H1 (cell line): ENCODE measurements around the gene KCNMB2. TPM values are rescaled to one million over a fixed set of nuclear protein-coding genes. Genes with fewer than 3 reads are reported as not detected.

ENCODE experiments used
- MAX ChIP-seq: IDR thresholded peaks from 2 replicates; pipeline ENCODE4 v1.6.1; 2012; ENCODE audit warnings: inconsistent platforms
- NANOG ChIP-seq: IDR thresholded peaks from 2 replicates; pipeline ENCODE4 v1.6.1; 2011; ENCODE audit warnings: low read length, low read depth, mild to moderate bottlenecking, inconsistent platforms; ENCODE audit not compliant: insufficient read depth, poor library complexity, severe bottlenecking
- polyA plus RNA-seq, 7 experiments: library from polyadenylated mRNA; depleted of rRNA in 3 of 7; stranded (reverse) in 5 of 7; unstranded in 2 of 7; fragments of >200 nt in 5 of 7; fragments of 200-250 nt in 2 of 7; gene quantifications; 1 replicate in 5 of 7; 2 replicates in 1 of 7; 4 replicates in 1 of 7; pipeline versions ENCODE4 v1.2.1 to v1.2.3, GENCODE V29; 2011 to 2013; ENCODE audit warnings: missing spikeins in 2 of 7, mixed read lengths in 2 of 7
- total RNA-seq: library from RNA; stranded (reverse); fragmentation: NEBNext Ultra II Directional; extraction: Animal tissue kit (Norgen Biotek cat#: 25700); gene quantifications from 2 replicates; pipeline ENCODE4 v1.2.1, GENCODE V29; 2021

The KCNMB2 gene
- total and polyA plus RNA-seq, 2 of the 8 experiments (the other 6 are each of a cell fraction or from before 2014, with no cell fraction given) = not detected

DNA sequence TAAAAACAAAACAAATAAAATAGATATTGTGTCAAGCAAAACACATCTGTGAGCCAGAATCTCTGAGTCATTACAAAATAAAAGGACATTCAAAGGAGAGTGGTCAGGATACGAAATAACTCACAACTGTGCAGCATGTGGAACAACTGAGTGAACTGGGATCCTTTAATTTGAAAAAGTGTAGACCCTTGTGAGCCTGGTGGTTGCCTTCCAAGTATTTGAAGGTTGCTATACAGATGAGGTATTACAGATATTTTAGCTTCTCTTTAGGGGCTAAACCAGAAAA lies 26.7 kb downstream of the KCNMB2 start (continued):
- TF ChIP-seq MAX (no peak), NANOG (no peak)
